HG03280 (cell line): ENCODE measurements around the gene MMP19.

Experiments used
- ATAC-seq: cut with Tn5 transposase; IDR thresholded peaks from one replicate; pipeline ENCODE4 v1.9.1; 2021; ENCODE audit warnings: mild to moderate bottlenecking, moderate library complexity; ENCODE audit not compliant: unreplicated experiment

The MMP19 gene

GRCh38 chr12:55816881-55817344, 25.8 kb downstream of the MMP19 start:
- ATAC-seq, result no peak

GRCh38 chr12:55815473-55815872, 27.3 kb downstream of the MMP19 start:
- ATAC-seq, result no peak

- ATAC-seq, result no peak
Observed at GRCh38 chr12:55814257-55814656, 28.5 kb downstream of the MMP19 start.

- ATAC-seq, result no peak
Observed at GRCh38 chr12:55812088-55812487, 30.6 kb downstream of the MMP19 start.

GRCh38 chr12:55809274-55809673, 33.5 kb downstream of the MMP19 start:
- no peak for ATAC-seq

GRCh38 chr12:55806982-55807381, 35.8 kb downstream of the MMP19 start:
- no peak for ATAC-seq

- ATAC-seq, result no peak
Observed at GRCh38 chr12:55797550-55797949, 45.2 kb downstream of the MMP19 start.

GRCh38 chr12:55797068-55797467, 45.7 kb downstream of the MMP19 start:
- ATAC-seq, result no peak

GRCh38 chr12:55795950-55796349, 46.8 kb downstream of the MMP19 start:
- no peak for ATAC-seq

- ATAC-seq, result no peak
Observed at GRCh38 chr12:55789893-55790292, 52.8 kb downstream of the MMP19 start.

GRCh38 chr12:55789171-55789570, 53.6 kb downstream of the MMP19 start:
- ATAC-seq, result no peak

GRCh38 chr12:55788546-55788945, 54.2 kb downstream of the MMP19 start:
- no peak for ATAC-seq
